Activated T-helper 1 cell treated with anti-CD3 and anti-CD28 coated beads, Interleukin-12 subunit alpha, Interleukin-12 subunit beta, Interleukin-2, Interleukin-4 antibody, amounts not matched to agents 30 ng/mL and 10 ng/mL and 1 ng/mL, durations not matched to agents 14 hours and 24 hours and 36 hours (primary cell): ENCODE measurements around the gene KCTD2. TPM values are rescaled to one million over a fixed set of nuclear protein-coding genes. Genes with fewer than 3 reads are reported as not detected.

Experiments
- DNase-seq: peaks from one replicate; pipeline ENCODE4 v3.0.0; 2021; ENCODE audit warnings: low spot score
- H3K27ac Mint-ChIP-seq: one replicate; pipeline ENCODE4 v1.8.0; 2021; ENCODE audit warnings: mild to moderate bottlenecking, mixed read lengths
- H3K27me3 Mint-ChIP-seq: one replicate; pipeline ENCODE4 v1.8.0; 2022; ENCODE audit warnings: mild to moderate bottlenecking, moderate library complexity, mixed read lengths; ENCODE audit not compliant: insufficient read depth
- H3K36me3 Mint-ChIP-seq: one replicate; pipeline ENCODE4 v1.8.0; 2021; ENCODE audit warnings: low read depth, mixed read lengths
- H3K4me1 Mint-ChIP-seq: one replicate; pipeline ENCODE4 v1.8.0; 2021; ENCODE audit warnings: low read depth, mixed read lengths
- H3K4me3 Mint-ChIP-seq: one replicate; pipeline ENCODE4 v1.8.0; 2021; ENCODE audit warnings: mild to moderate bottlenecking, moderate library complexity, mixed read lengths
- H3K9me3 Mint-ChIP-seq: one replicate; pipeline ENCODE4 v1.8.0; 2021; ENCODE audit warnings: mixed read lengths
- intact Hi-C: fragments of 100-400 bp; cut with micrococcal nuclease; formaldehyde crosslinking; loops from one replicate; pipeline ENCODE4 v1.15.1; 2024
- total RNA-seq: library from RNA; stranded (reverse); gene quantifications from 2 replicates; pipeline ENCODE4 v1.2.3, GENCODE V29; 2022

KCTD2 gene
- total RNA-seq, 1 donor from 2014 or later: 21.2 TPM

DNA sequence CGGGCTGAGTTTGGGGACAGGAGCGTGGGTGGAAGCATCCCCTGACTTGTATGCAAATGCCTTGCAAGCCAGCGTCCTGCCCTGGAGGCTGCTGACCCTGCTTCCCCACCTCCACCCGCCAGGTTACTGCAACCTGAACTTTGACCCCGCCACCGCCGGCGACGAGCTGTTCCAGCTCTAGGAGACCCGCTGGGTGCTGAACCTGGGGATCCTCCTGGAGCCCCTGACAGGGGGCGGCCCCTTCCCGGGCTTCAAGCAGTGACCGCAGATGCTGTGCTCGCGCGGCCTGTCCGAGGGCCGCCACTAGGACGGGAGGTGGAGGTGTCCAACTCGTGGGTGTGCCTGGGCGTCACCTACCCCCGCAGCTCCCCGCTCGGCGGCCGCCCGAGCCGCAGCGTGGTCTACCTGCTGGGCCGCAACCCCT lies 30.1 kb downstream of the KCTD2 start:
- Mint-ChIP-seq H3K27me3 (no peaks in the 10 kb centered on the region), H3K4me1 (peaks cover 11% of the 10 kb centered on the region), H3K4me3 (peak overlapping the region; percentile 52), H3K9me3 (no peaks in the 10 kb centered on the region), H3K27ac (no peak overlapping the region), H3K36me3 (no peaks in the 10 kb centered on the region)
- DNase-seq: no peak
- intact Hi-C loops: loop anchor here (2.0 kb wide), 1 partner anchor 32 kb away; the partner anchor contains the start of gene ARMC7

DNA sequence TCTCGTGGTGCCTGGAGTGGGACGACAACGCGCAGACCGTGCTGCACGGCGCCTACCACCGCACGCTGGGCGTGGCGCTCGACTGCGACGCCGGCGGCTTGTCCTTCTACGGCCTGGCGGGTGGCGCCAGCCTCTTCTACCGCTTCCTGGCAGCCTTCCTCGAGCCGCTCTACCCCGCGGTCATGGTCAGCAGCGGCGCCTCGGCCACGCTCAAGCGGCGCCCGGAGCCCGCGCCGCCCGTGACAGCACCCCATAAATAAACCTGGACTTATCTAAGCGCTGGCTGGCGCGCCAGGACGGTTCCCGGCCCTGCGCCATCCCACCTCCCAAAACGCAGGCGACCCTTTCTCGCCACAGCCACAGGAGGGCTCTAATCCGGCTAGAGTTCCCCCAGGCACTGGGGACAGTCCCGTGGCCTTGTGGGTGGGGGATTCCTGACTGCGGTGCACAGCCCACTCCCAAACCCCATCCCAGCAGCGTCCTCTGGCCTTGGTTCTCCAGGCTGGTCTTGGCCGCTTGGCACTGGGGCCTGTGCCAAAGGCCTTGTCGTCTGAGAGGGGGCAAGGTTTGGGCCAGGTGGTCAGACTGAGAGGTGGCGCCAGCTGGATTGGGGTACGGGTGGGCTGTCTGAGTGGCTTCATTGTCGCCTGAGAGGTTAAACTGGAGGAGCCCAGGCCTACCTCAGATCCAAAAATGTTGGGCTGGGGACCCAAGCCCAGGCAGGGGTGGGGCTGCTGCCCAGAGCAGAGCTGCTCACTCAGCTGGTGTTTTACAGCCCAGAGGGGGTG lies 30.7 kb downstream of the KCTD2 start:
- peaks cover 11% of the 10 kb centered on the region for H3K4me1 Mint-ChIP-seq
- H3K36me3 Mint-ChIP-seq: no peaks in the 10 kb centered on the region
- no peaks in the 10 kb centered on the region for H3K27me3 Mint-ChIP-seq
- intact Hi-C loops: loop anchor here (2.0 kb wide), 1 partner anchor 31 kb away; the partner anchor contains the start of gene ARMC7
- H3K4me3 Mint-ChIP-seq: peak overlapping the region; percentile 52
- peak; percentile 24 for DNase-seq
- no peaks in the 10 kb centered on the region for H3K9me3 Mint-ChIP-seq
- peak overlapping the region; percentile 29 for H3K27ac Mint-ChIP-seq

DNA sequence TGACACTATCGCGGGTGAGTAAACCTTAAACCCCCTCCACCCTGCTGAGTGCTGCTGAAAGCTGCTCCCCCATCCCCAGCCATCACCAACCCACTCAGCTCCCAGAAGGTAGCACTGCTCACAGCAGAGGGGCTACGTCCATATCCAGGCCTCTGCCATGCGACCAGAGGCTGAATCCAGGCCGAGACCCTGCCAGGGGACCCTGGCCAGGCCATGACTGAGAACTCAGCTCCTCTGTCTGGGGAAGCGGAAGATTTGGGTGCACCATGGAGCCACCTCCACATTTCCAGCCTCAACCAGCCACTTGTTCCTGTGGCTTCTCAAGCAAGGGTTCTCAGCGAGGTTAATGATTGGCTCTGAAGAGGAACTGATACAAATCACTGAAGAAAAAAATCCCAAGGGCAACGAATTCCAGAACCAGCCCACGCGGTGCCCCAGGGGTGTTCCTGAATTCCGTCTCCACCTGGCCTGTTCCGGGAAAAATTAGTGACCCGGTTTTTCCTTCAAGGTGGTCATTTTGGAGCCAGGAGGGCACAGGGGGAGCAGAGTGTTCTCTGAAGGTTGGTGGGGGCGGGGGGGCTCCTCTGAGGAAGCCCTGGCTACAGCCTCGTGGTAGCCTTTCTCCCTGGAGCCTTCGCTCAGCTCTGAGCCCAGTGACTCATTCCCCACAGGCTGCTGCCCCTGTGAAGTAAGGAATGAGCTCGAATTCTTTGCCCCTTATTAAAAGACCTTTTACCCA lies 31.4 kb downstream of the KCTD2 start:
- Mint-ChIP-seq H3K4me3 (no peak overlapping the region), H3K4me1 (peaks cover 11% of the 10 kb centered on the region), H3K9me3 (no peaks in the 10 kb centered on the region), H3K27me3 (no peaks in the 10 kb centered on the region), H3K27ac (no peak overlapping the region), H3K36me3 (no peaks in the 10 kb centered on the region)
- no peak for DNase-seq
- intact Hi-C loops: no loop called here

DNA sequence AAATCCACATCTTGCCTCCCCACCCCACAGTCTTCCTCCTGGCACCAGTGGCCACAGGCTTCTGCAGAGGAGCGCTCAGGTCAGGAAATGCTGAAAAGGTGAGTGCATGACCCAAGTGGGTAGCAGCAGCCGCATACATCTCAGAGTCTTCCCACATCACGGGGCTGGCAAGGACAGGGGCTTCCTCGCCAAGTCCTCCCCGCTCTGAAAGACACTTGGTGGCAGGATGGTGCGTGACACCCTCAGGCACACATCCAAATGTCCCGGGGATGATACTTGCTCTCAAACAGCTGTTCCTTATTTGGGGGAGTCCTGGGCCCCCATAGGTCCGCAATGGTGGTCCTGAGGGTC lies 32.0 kb downstream of the KCTD2 start:
- Mint-ChIP-seq H3K27ac (no peak overlapping the region), H3K4me3 (no peak overlapping the region), H3K36me3 (no peaks in the 10 kb centered on the region), H3K9me3 (no peaks in the 10 kb centered on the region), H3K4me1 (peaks cover 14% of the 10 kb centered on the region), H3K27me3 (no peaks in the 10 kb centered on the region)
- DNase-seq: no peak
- intact Hi-C loops: no loop called here

DNA sequence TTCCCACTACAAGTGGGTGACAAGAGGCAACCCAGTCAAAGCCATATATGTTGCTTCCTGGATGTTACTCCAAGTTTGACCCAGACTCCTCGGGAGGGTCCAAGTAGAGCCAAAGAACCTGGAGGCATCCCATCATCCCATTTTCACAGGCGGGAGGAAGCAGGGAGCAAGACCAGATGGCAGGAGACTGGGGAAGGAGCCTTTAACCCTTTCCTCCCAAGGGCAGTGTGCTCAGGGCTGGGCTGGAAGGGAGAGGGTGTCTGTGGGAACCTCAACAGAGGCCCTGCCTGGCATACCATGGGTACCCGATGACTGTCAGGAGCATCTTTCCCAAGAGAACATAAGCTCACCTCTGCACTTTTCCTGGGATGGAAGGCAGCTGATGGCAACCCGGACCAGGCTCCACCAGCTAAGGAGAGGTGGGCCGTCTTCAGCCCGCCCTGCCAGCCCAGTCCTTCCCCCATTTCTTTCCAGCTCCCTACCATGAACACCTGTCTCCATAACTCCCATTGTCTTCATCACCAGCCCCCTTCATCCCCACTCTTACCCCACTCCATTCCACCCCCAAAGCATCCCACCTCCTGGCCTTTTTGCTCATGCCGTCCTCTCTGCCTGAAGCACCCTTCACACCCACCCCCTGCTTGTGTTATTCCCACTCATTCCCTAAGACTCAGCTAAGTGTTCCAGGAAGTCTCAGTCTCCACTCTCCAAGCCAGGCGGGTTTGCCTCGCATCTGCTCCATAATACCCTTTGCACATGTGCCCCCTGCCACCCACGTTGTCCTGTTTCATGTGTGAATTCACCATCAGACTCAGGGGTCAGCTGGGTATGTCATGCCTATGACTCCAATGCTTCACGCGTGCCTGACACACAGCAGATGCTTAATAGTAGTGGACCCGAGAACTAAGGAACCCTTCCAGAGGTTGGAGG lies 34.9 kb downstream of the KCTD2 start:
- Mint-ChIP-seq H3K36me3 (no peaks in the 10 kb centered on the region), H3K27me3 (no peaks in the 10 kb centered on the region), H3K4me1 (peaks cover 24% of the 10 kb centered on the region), H3K27ac (no peak overlapping the region), H3K9me3 (no peaks in the 10 kb centered on the region), H3K4me3 (no peak overlapping the region)
- no peak for DNase-seq
- intact Hi-C loops: no loop called here

DNA sequence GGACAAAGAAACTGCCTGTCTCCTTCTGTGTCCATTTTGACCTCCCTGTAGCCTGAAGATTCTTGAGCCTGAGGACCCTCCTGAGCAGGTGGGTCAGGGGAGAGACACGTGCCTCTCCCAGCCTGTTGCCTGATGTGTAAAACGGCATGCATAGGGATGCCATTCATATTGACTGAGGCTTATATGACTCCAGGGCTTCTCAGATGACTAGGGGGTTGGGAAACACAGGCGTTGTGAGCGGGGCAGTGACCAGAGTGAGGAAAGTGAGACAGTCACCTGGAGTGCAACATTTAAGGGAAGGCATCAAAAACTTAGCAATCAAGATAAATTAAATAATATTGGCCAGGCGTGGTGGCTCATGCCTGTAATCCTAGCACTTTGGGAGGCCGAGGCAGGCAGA lies 35.7 kb downstream of the KCTD2 start:
- no peak for DNase-seq
- Mint-ChIP-seq H3K4me3 (no peak overlapping the region), H3K9me3 (no peaks in the 10 kb centered on the region), H3K27me3 (no peaks in the 10 kb centered on the region), H3K36me3 (no peaks in the 10 kb centered on the region), H3K4me1 (peaks cover 21% of the 10 kb centered on the region), H3K27ac (no peak overlapping the region)
- intact Hi-C loops: no loop called here

DNA sequence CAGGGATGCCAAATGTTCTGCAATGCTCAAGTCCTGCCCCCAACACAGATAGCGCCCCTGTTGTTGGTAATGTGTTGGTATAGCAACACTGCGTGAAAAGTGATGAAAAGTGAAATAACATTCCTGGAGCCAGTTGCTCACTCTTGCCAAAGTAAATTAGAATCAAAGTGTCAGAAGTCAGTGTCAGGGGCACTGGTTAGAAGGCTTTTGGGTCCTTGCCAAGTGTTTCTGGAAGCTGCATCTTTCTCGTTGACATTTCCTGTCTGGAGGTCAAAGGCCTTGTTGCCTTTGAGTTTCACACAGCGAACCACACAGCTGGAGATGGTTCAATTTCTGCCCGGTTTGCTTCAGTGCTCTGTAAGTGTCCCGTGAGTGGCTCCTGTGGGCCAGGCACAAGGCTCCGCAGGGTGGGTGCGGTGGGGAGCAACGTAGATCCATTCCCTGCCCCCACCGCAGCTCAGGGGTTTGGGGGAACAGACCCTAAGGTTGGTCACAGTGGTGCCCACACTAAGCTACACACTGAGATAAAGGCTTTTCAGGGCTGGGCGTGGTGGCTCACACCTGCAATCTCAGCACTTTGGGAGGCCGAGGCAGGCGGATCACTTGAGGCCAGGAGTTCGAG lies 37.1 kb downstream of the KCTD2 start:
- Mint-ChIP-seq H3K27ac (no peak overlapping the region), H3K4me1 (peaks cover 19% of the 10 kb centered on the region), H3K27me3 (no peaks in the 10 kb centered on the region), H3K36me3 (no peaks in the 10 kb centered on the region), H3K9me3 (no peaks in the 10 kb centered on the region), H3K4me3 (no peak overlapping the region)
- intact Hi-C loops: no loop called here
- DNase-seq: no peak

DNA sequence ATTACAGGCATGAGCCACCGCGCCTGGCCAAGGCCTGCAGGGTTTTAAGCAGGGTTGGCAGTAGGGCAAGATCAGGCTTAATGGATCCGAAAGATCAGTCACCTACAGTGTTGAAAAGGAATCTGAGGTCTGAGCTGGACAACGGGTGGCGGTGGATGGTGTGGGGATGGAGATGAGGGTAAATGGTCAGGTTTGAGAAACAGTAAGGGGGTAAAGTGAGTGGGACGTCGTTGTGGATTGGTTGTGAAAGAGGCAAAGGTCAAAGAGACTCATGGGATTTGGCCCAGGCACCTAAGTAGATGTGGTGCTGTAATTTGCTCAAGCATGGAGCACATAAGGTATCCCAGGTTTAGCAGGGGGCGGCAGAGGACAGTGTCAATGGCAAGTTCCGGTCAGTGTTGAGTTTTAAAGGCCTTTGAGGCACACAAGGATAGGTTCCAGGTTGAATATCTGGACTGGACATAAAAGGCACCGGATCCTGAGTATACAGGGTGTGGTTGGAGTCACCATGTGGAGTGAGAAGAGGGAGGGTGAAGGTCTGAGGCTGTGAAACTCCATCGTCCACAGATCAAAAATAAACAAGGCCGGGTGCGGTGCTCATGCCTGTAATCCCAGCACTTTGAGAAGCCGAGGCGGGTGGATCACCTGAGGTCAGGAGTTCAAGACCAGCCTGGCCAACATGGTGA lies 39.6 kb downstream of the KCTD2 start:
- DNase-seq: no peak
- peak overlapping the region; percentile 59 for H3K27ac Mint-ChIP-seq
- H3K9me3 Mint-ChIP-seq: no peaks in the 10 kb centered on the region
- H3K36me3 Mint-ChIP-seq: no peaks in the 10 kb centered on the region
- H3K4me1 Mint-ChIP-seq: peaks cover 25% of the 10 kb centered on the region
- H3K27me3 Mint-ChIP-seq: no peaks in the 10 kb centered on the region
- H3K4me3 Mint-ChIP-seq: peak overlapping the region; percentile 69
- intact Hi-C loops: loop anchor here (1.0 to 5.0 kb wide), 3 partner anchors 23 to 104 kb away; partner anchors contain the start of genes ARMC7, ATP5PD and KCTD2

DNA sequence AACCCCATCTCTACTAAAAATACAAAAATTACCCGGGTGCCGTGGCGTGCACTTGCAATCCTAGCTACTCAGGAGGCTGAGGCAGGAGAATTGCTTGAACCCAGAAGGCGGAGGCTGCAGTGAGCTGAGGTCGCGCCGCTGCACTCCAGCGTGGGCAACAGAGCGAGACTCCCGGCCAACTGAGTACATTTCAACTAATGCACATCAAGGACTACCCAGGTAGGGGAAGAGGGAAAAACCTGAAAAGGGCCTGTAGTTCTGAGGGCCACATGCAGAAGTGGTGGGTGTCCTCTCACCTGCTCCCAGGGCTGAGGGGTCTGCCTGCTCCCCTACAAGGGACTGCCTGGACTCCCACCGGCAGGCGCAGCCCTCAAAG lies 40.1 kb downstream of the KCTD2 start:
- H3K4me3 Mint-ChIP-seq: peak overlapping the region; percentile 69
- no peaks in the 10 kb centered on the region for H3K27me3 Mint-ChIP-seq
- no peak for DNase-seq
- intact Hi-C loops: loop anchor here (1.0 to 5.0 kb wide), 3 partner anchors 22 to 105 kb away; partner anchors contain the start of genes ARMC7, ATP5PD and KCTD2
- H3K4me1 Mint-ChIP-seq: peaks cover 27% of the 10 kb centered on the region
- H3K27ac Mint-ChIP-seq: peak overlapping the region; percentile 57
- H3K9me3 Mint-ChIP-seq: no peaks in the 10 kb centered on the region
- no peaks in the 10 kb centered on the region for H3K36me3 Mint-ChIP-seq

DNA sequence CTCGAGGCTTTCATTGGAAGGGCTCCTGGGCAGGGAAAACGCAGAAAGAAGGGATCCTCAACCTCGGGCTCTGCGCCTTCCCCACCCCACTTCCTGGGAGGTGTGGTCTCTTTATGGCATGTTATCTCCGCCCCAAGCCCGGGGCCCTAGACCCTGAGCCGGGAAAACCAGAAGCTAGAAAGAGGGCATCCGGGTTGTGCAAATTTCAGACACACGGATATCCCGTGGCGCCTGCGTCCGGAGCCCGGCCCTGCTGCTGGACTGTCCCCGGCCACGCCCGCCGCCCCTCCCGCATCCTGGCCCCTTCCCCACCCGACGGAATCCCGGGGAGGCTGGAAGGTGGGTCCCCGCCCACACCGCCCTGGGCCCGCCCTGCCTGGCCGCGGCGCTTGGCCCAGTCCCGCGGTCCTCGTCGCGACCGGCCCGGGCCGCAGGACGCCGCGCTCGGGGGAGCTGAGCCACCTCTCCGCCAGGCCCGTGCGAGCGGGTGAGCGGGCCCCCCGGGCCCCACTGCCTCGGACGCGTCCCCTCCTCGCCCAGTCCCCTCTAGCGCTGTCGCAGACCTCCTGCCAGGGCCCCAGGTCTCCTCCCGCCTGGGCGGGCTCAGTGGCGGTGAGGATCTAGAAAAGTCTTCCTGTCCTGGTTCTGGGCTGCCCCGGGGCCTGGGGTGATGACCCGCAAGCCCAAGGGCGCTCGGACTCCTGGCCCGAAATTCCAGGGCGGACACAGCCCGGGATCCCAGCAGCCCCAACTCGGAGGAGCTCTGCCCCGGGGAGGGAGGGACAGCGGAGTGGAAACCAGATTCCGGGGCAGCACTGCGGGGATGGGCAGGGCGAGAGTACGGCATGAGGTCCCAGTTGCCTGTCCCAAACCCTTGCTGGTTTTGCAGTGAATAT lies 40.8 kb downstream of the KCTD2 start, which contains the start of gene SLC16A5:
Gene SLC16A5 (plus strand): TSS at position 397 of the 896 bp plus-strand sequence. CDS start 5,683 bp downstream, outside the sequence.
- Mint-ChIP-seq H3K36me3 (no peaks in the 10 kb centered on the region), H3K27ac (peak within 1 kb of the TSS; percentile 59), H3K4me3 (peak within 1 kb of the TSS; percentile 80), H3K9me3 (no peaks in the 10 kb centered on the region), H3K27me3 (no peaks in the 10 kb centered on the region), H3K4me1 (peaks cover 33% of the 10 kb centered on the region)
- intact Hi-C loops: loop anchor here (1.0 to 5.0 kb wide), 3 partner anchors 21 to 106 kb away; partner anchors contain the start of genes ARMC7, ATP5PD and KCTD2
- peak; percentile 49 for DNase-seq
